ENCODE results near the gene KCNJ18. TPM values are rescaled to one million over a fixed set of nuclear protein-coding genes. Genes with fewer than 3 reads are reported as not detected.
"Not testable (repeated sequence)": the region's sequence is repeated elsewhere in the genome, so short reads cannot be mapped to it uniquely, and the experiment has no call there.

Gene KCNJ18
- total RNA-seq, 1 donor from 2014 or later, result not detected

DNA sequence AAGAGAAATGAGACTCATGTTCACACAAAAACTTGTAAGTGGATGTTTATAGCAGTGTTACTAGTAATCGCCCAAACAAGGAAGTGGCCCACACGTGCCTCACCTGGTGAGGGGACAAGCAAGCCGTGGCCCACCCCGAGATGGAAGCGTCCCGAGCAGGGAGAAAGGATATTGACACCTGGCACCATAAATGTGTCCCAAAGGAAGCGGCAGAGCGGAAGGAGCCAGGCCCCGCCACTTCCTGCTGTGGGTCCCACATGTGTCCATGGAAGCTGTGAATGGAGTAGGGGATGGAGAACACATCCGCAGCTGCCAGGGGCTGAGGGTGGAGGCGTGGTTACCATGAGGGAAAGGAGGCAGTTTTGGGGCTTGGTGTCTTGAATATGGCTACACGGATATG, 18.9 kb downstream of the KCNJ18 start:
- Histone ChIP-seq H3K4me3 (no peak overlapping the region), H3K27ac (no peak overlapping the region), H3K36me3 (no peaks in the 10 kb centered on the region), H3K27me3 (ENCODE audit: low read depth) (no peaks in the 10 kb centered on the region), H3K9me3 (no peaks in the 10 kb centered on the region), H3K4me1 (no peaks in the 10 kb centered on the region)
- DNase-seq (no peak), ATAC-seq (no peak)
- intact Hi-C loops (cut with DNase I), result no loop called here
- TF ChIP-seq CTCF (IDR thresholded peaks at IDR 0.05), result no peak

- H3K9me3 ChIP-seq; H3K4me3 ChIP-seq; intact Hi-C loops (cut with DNase I); DNase-seq; H3K4me1 ChIP-seq; H3K27ac ChIP-seq; H3K27me3 ChIP-seq (ENCODE audit: low read depth); H3K36me3 ChIP-seq: not testable (repeated sequence)
- peak in 1 of 2 donors; percentile 8 for ATAC-seq
These were observed 20.7 kb downstream of the KCNJ18 start for GRCh38 chr17:21713020-21713419.

- peak in 1 of 2 donors; percentile 24 for ATAC-seq
- H3K36me3 ChIP-seq; H3K4me1 ChIP-seq; H3K4me3 ChIP-seq; intact Hi-C loops (cut with DNase I); DNase-seq; H3K27me3 ChIP-seq (ENCODE audit: low read depth); H3K9me3 ChIP-seq; H3K27ac ChIP-seq: not testable (repeated sequence)
These were observed 21.3 kb downstream of the KCNJ18 start for GRCh38 chr17:21713631-21714030.

DNA sequence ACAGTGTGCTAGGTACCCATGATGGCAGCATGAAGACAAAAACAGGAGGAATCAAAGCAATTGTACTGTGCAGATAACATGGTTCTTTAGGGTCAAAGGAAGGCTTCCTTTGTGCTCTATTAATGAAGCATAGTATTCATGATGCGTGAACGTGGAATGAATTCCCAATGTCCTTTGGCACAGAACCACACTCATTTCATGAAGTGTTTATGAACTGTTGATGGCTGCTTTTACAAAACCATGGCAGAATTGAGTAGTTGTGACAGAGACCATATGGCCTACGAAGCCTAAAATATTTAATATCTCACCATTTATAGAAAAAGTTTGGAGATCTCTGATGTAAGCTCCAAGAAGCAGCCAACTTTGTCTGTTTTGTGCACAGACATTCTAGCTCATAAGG, 22.4 kb downstream of the KCNJ18 start:
- intact Hi-C loops (cut with DNase I); H3K27me3 ChIP-seq (ENCODE audit: low read depth); H3K4me1 ChIP-seq; H3K36me3 ChIP-seq; H3K4me3 ChIP-seq; DNase-seq; H3K9me3 ChIP-seq; H3K27ac ChIP-seq: not testable (repeated sequence)
- peak; percentile 10 to 20 for ATAC-seq

- intact Hi-C loops (cut with DNase I); H3K27ac ChIP-seq; H3K4me3 ChIP-seq; H3K9me3 ChIP-seq; H3K4me1 ChIP-seq; DNase-seq; H3K27me3 ChIP-seq (ENCODE audit: low read depth); H3K36me3 ChIP-seq: not testable (repeated sequence)
- ATAC-seq, result peak; percentile 23
These were observed 23.6 kb downstream of the KCNJ18 start for GRCh38 chr17:21715877-21716276.

- H3K4me1 ChIP-seq; ATAC-seq; H3K4me3 ChIP-seq; H3K27ac ChIP-seq; H3K9me3 ChIP-seq; DNase-seq; H3K36me3 ChIP-seq; intact Hi-C loops (cut with DNase I); H3K27me3 ChIP-seq (ENCODE audit: low read depth): not testable (repeated sequence)
These were observed 26.6 kb downstream of the KCNJ18 start for GRCh38 chr17:21718971-21719370.

- H3K36me3 ChIP-seq; H3K27me3 ChIP-seq (ENCODE audit: low read depth); H3K4me3 ChIP-seq; H3K27ac ChIP-seq; H3K4me1 ChIP-seq; H3K9me3 ChIP-seq; DNase-seq; intact Hi-C loops (cut with DNase I): not testable (repeated sequence)
- peak in 1 of 2 donors; percentile 12 for ATAC-seq
These were observed 27.3 kb downstream of the KCNJ18 start for GRCh38 chr17:21719511-21720226.

GRCh38 chr17:21720566-21720965, 28.2 kb downstream of the KCNJ18 start:
- DNase-seq; H3K36me3 ChIP-seq; intact Hi-C loops (cut with DNase I); H3K27ac ChIP-seq; H3K27me3 ChIP-seq (ENCODE audit: low read depth); H3K4me3 ChIP-seq; ATAC-seq; H3K9me3 ChIP-seq; H3K4me1 ChIP-seq: not testable (repeated sequence)

DNA sequence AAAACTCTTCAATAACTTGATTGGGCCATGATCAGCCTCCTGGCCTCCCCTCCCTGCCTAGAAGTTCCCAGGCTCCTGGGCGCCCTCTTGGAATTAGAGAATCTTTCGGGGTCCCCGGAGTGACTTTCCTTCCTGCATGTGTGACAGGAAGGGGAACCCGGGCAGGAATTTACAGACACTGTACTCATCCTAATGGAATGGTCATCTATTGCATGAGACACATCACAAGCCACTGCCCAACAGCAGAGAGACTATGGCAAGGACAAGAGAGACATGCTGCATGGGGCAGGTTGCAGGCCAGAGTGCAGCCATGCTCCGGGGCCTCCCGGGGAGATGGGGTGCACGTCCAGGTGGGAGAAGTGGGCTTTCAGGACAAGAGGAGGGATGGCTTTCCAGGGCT, 29.9 kb downstream of the KCNJ18 start:
- DNase-seq; intact Hi-C loops (cut with DNase I); H3K9me3 ChIP-seq; H3K36me3 ChIP-seq; H3K27me3 ChIP-seq (ENCODE audit: low read depth); H3K4me3 ChIP-seq; H3K27ac ChIP-seq; H3K4me1 ChIP-seq: not testable (repeated sequence)
- peak in 1 of 2 donors; percentile 29 for ATAC-seq

- H3K9me3 ChIP-seq; H3K4me3 ChIP-seq; DNase-seq; H3K4me1 ChIP-seq; H3K27me3 ChIP-seq (ENCODE audit: low read depth); H3K36me3 ChIP-seq; intact Hi-C loops (cut with DNase I); H3K27ac ChIP-seq: not testable (repeated sequence)
- ATAC-seq, result peak in 1 of 2 donors; percentile 45
These were observed 32.1 kb downstream of the KCNJ18 start for GRCh38 chr17:21724216-21725006.

DNA sequence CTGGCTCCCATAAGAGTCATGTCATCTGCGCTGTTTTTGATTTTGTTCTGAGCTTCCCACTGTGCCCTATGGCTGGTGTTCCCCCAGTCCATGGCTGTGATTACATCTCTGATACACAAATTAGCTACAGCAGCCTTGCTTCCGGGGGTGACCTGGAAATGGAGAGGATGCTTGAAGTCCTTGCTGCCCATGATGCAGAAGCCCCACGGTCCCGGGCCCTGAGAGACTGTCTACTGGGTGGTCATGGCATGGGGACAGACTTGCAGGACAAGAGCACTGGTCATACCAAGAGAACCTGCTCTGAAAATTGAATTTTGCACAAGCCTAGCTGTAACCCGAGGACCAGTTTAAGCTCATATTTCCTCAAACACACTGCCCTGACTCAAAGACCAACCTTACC, 38.8 kb downstream of the KCNJ18 start:
- ATAC-seq, result peak in 1 of 2 donors; percentile 6
- DNase-seq; intact Hi-C loops (cut with DNase I): not testable (repeated sequence)

GRCh38 chr17:21733931-21734330, 41.6 kb downstream of the KCNJ18 start:
- intact Hi-C loops (cut with DNase I); H3K27ac ChIP-seq: not testable (repeated sequence)
- peak in 1 of 2 donors; percentile 3 for ATAC-seq

More for the DNA sequence above, 38.8 kb downstream of the KCNJ18 start:
- H3K4me3 ChIP-seq; H3K9me3 ChIP-seq; H3K36me3 ChIP-seq; H3K4me1 ChIP-seq; H3K27me3 ChIP-seq (ENCODE audit: low read depth); H3K27ac ChIP-seq: not testable (repeated sequence)

GRCh38 chr17:21735814-21736213, 43.5 kb downstream of the KCNJ18 start:
- DNase-seq; H3K27ac ChIP-seq; H3K27me3 ChIP-seq (ENCODE audit: low read depth); H3K4me1 ChIP-seq; ATAC-seq; H3K4me3 ChIP-seq; H3K36me3 ChIP-seq; H3K9me3 ChIP-seq; intact Hi-C loops (cut with DNase I): not testable (repeated sequence)

More at GRCh38 chr17:21733931-21734330, 41.6 kb downstream of the KCNJ18 start:
- H3K27me3 ChIP-seq (ENCODE audit: low read depth); H3K36me3 ChIP-seq; DNase-seq; H3K9me3 ChIP-seq; H3K4me1 ChIP-seq; H3K4me3 ChIP-seq: not testable (repeated sequence)
